ENCODE results near the gene TBC1D22A. TPM values are rescaled to one million over a fixed set of nuclear protein-coding genes. Genes with fewer than 3 reads are reported as not detected.

The TBC1D22A gene
- total and polyA plus RNA-seq, 9 of the 15 experiments (the other 6 are each of a cell fraction or from before 2014, with no cell fraction given): 0.20 to 11.5 (median 5.2) TPM

- no peak for TF ChIP-seq DDX20 (tag; IDR thresholded peaks at IDR 0.05; ENCODE audit: low read depth)
Observed at GRCh38 chr22:47136671-47137070, 374.2 kb downstream of the TBC1D22A start (continued).

DNA sequence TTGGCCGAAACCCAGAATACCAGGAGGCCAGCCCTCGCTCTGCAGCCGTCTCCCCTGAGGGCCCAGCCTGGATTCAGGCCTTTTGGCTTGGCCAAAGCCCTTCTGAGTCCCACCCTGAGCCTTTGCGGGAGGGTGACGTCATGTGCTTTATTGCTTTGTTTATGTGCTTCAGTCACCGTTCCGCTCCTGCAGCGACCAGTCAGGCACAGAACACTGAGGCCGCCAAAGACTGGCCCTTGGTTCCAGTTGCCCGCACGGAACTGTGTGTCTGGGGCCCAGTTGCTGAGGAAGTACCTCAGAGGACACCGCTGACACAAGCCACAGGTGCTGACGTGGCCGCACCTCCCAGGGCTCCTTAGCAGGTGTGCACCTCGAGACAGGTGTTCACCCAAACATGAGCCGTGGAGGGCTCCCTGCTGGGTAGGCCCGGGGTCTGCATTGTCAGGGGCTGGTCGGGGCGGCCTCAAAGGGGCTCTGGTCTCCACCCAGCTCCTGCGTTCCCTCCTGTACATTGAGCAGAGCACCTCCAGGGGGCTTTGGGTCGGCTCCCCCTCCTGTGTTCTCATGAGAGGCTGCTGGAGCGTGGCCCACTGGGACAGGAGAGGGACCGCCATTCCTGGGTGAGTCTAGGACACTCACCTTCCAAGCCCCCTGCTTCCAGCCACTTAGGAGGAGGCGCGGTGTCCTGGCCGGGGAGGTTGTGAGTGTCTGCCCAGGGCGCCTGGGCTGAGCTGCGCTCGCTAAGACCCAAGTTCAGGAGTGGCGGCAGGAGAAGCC, 376.8 kb downstream of the TBC1D22A start:
- Histone ChIP-seq H3K4me3 (no peak overlapping the region), H3K79me2 (ENCODE audit: control insufficient read depth, insufficient read depth, low read length) (no peaks in the 10 kb centered on the region), H3K36me3 (ENCODE audit: control insufficient read depth, insufficient read depth, low read length) (no peaks in the 10 kb centered on the region), H3K4me1 (replicated peaks in 1 of 2; ENCODE audit: control insufficient read depth in 2 of 2, insufficient read depth in 2 of 2, low read length in 2 of 2) (peaks cover 0 to 12% of the 10 kb centered on the region in 2 experiments; a peak in 1 of 5 replicates), H3K9me3 (replicated peaks; ENCODE audit: control insufficient read depth, insufficient read depth, low read depth, low read length) (no peaks in the 10 kb centered on the region), H3K27me3 (ENCODE audit: control insufficient read depth in 2 of 2, insufficient read depth in 2 of 2, low read length in 2 of 2) (no peaks in the 10 kb centered on the region), H4K20me1 (replicated peaks; ENCODE audit: control insufficient read depth, insufficient read depth, low read length) (no peaks in the 10 kb centered on the region), H3K27ac (ENCODE audit: extremely low read depth, low read depth, low read length) (no peak overlapping the region), H3K9ac (ENCODE audit: insufficient read depth in 1 of 2, low read depth in 2 of 2, low read length in 2 of 2) (no peak overlapping the region), H3K4me2 (ENCODE audit: insufficient read depth, low read length) (no peak overlapping the region), H3K9me1 (ENCODE audit: control insufficient read depth, insufficient read depth, low read length) (no peaks in the 10 kb centered on the region), H2AFZ (ENCODE audit: low read depth, low read length) (no peak overlapping the region)
- ATAC-seq: no peak
- ChIA-PET POLR2A (interaction anchor here (1.2 kb wide), 1 partner anchor 13 kb away, joined by 4 read pairs; no protein-coding TSS in a partner anchor), CTCF (ENCODE audit: low intra/inter-chr PET ratio) (no interaction called here)
- WGBS (ENCODE audit: insufficient coverage, low coverage, missing lambda C conversion rate): 78% methylated on average over 24 of the region's 30 CpGs
- DNase-seq (ENCODE audit: extremely low read depth in 1 of 4, low spot score in 3 of 4): no peak
- in situ Hi-C loops (cut with MboI) (no loop called here), intact Hi-C loops (cut with micrococcal nuclease) (no loop called here)
- FAIRE-seq: no peak
- no TSS peak for BruUV-seq (replicated peaks)
- TF ChIP-seq TGIF2 (CRISPR knock-in tag; IDR thresholded peaks at IDR 0.05) (no peak), CTCF (IDR thresholded peaks at IDR 0.05 in 2 of 3, conservative IDR thresholded peaks at IDR 0.05 in 1 of 3; ENCODE audit: insufficient read depth in 2 of 3, low read depth in 1 of 3, low read length in 3 of 3) (no peak), ARID3A (IDR thresholded peaks at IDR 0.05; ENCODE audit: borderline replicate concordance, low read depth, low read length) (no peak), ZBED1 (IDR thresholded peaks at IDR 0.05) (no peak), PATZ1 (CRISPR knock-in tag; IDR thresholded peaks at IDR 0.05; ENCODE audit: borderline replicate concordance) (no peak), ZSCAN32 (CRISPR knock-in tag; IDR thresholded peaks at IDR 0.05) (no peak), ZNF717 (CRISPR knock-in tag; IDR thresholded peaks at IDR 0.05) (no peak), SUPT5H (IDR thresholded peaks at IDR 0.05) (no peak), ZNF324 (CRISPR knock-in tag; IDR thresholded peaks at IDR 0.05) (no peak), MBD2 (IDR thresholded peaks at IDR 0.05; ENCODE audit: borderline replicate concordance, low read depth) (no peak)
- TF ChIP-seq, protein P1, sequence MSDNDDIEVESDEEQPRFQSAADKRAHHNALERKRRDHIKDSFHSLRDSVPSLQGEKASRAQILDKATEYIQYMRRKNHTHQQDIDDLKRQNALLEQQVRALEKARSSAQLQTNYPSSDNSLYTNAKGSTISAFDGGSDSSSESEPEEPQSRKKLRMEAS (CRISPR knock-in tag; IDR thresholded peaks at IDR 0.05): no peak
- TF ChIP-seq, protein P2, sequence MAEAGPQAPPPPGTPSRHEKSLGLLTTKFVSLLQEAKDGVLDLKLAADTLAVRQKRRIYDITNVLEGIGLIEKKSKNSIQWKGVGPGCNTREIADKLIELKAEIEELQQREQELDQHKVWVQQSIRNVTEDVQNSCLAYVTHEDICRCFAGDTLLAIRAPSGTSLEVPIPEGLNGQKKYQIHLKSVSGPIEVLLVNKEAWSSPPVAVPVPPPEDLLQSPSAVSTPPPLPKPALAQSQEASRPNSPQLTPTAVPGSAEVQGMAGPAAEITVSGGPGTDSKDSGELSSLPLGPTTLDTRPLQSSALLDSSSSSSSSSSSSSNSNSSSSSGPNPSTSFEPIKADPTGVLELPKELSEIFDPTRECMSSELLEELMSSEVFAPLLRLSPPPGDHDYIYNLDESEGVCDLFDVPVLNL (CRISPR knock-in tag; IDR thresholded peaks at IDR 0.05; ENCODE audit: low read depth): no peak

All from K562 (cell line).